Measurements from ENCODE around the gene SLBP.

Gene SLBP

GRCh38 chr4:1750381-1751154 is 38.4 kb upstream of the SLBP start:
- CTCF ChIA-PET, result interaction anchor here (1.4 kb wide), 1 partner anchor 58 kb away, joined by 3 read pairs; no protein-coding TSS in a partner anchor
- POLR2A ChIA-PET, result no interaction called here
- no peak for DNase-seq (ENCODE audit: extremely low spot score)
- no peak for TF ChIP-seq FOXK2 (IDR thresholded peaks at IDR 0.05)
- no peak for TF ChIP-seq ELF4 (IDR thresholded peaks at IDR 0.05)
- no peak for TF ChIP-seq CTBP1 (IDR thresholded peaks at IDR 0.05; ENCODE audit: borderline replicate concordance)

- ChIA-PET CTCF (interaction anchor here (6.6 kb wide), 1 partner anchor 62 kb away, joined by 116 read pairs; no protein-coding TSS in a partner anchor), POLR2A (no interaction called here)
- DNase-seq (ENCODE audit: extremely low spot score), result no peak
- TF ChIP-seq SUZ12 (IDR thresholded peaks at IDR 0.05) (no peak), NFRKB (IDR thresholded peaks at IDR 0.05) (no peak), ELF4 (IDR thresholded peaks at IDR 0.05) (no peak), TARDBP (IDR thresholded peaks at IDR 0.05) (no peak), FOXK2 (IDR thresholded peaks at IDR 0.05) (no peak), BHLHE40 (IDR thresholded peaks at IDR 0.05; ENCODE audit: borderline replicate concordance) (no peak), FOXM1 (IDR thresholded peaks at IDR 0.05; ENCODE audit: borderline replicate concordance) (no peak), SP1 (IDR thresholded peaks at IDR 0.05) (no peak), L3MBTL2 (conservative IDR thresholded peaks at IDR 0.05) (no peak), ZNF384 (IDR thresholded peaks at IDR 0.05) (no peak), ARNT (IDR thresholded peaks at IDR 0.05) (no peak), FOXA1 (IDR thresholded peaks at IDR 0.05) (no peak), LEF1 (IDR thresholded peaks at IDR 0.05; ENCODE audit: borderline replicate concordance) (no peak)
- TF ChIP-seq, protein P1, sequence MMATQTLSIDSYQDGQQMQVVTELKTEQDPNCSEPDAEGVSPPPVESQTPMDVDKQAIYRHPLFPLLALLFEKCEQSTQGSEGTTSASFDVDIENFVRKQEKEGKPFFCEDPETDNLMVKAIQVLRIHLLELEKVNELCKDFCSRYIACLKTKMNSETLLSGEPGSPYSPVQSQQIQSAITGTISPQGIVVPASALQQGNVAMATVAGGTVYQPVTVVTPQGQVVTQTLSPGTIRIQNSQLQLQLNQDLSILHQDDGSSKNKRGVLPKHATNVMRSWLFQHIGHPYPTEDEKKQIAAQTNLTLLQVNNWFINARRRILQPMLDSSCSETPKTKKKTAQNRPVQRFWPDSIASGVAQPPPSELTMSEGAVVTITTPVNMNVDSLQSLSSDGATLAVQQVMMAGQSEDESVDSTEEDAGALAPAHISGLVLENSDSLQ (IDR thresholded peaks at IDR 0.05), result no peak
These were observed 37.7 kb upstream of the SLBP start for GRCh38 chr4:1749826-1750225.

DNA sequence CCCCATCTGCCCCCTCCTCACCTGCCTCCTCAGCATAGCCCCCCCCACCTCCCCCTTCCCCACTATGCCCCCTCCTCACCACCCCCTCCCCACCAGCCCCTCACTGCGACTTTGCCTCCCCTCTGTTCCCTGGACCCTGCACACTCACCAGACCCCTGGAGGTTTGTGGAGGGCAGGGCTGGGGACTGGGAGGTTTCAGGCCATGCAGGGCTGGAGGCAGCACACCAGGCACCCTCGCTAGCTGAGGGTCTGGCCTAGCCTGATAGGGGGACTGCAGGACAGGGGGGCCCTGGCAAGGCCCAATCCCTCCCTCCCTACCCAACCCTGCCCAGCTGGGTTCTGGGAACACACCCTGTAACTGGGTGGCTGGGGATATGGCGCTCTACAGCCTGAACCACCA is 37.3 kb upstream of the SLBP start:
- POLR2A ChIA-PET, result no interaction called here
- TF ChIP-seq FOXA1 (IDR thresholded peaks at IDR 0.05) (no peak), ELF4 (IDR thresholded peaks at IDR 0.05) (no peak), FOXK2 (IDR thresholded peaks at IDR 0.05) (no peak), CTBP1 (IDR thresholded peaks at IDR 0.05; ENCODE audit: borderline replicate concordance) (no peak), L3MBTL2 (conservative IDR thresholded peaks at IDR 0.05) (no peak), HDGF (IDR thresholded peaks at IDR 0.05; ENCODE audit: borderline replicate concordance) (no peak), LEF1 (IDR thresholded peaks at IDR 0.05; ENCODE audit: borderline replicate concordance) (no peak), BHLHE40 (IDR thresholded peaks at IDR 0.05; ENCODE audit: borderline replicate concordance) (no peak), SP1 (IDR thresholded peaks at IDR 0.05) (no peak)
- TF ChIP-seq, protein P1 (IDR thresholded peaks at IDR 0.05), result no peak
- CTCF ChIA-PET, result interaction anchor here (6.6 kb wide), 1 partner anchor 62 kb away, joined by 116 read pairs; no protein-coding TSS in a partner anchor
- no peak for DNase-seq (ENCODE audit: extremely low spot score)

DNA sequence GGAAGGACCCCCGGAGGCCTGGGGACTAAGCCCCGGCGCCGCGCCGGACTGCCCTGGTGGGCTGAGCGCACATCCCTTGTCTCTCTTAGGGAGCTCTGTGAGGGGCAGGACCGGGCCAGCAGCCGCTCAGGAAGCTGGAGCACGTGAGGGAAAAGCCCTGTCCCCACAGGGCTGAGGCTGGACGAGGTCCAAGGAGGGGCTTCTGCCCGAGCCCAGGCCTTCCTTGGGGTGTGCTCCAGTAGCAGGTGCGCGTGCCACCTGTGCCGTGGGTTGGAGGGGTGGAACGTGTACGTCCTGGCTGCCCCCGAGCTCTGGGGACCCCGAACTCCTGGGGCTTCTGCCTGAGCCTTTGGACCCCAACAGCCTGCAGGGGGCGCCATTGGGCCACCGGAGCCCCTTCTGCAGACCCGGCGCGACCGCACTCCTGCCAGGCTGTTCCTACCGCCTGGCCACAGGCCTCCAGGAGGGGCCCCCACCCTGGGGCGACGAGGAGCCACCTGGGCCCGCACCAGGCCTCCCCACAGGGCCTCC is 36.4 kb upstream of the SLBP start:
- CTCF ChIA-PET, result interaction anchor here (0.6 to 6.6 kb wide), 16 partner anchors 8 to 226 kb away, joined by 3 to 116 read pairs (median 4); partner anchors contain the start of genes TACC3 and TMEM129
- POLR2A ChIA-PET, result interaction anchor here (0.7 to 0.8 kb wide), 2 partner anchors 61 to 62 kb away, joined by 3 read pairs; no protein-coding TSS in a partner anchor
- TF ChIP-seq ELF4 (IDR thresholded peaks at IDR 0.05) (no peak), SP1 (IDR thresholded peaks at IDR 0.05) (no peak)
- DNase-seq (ENCODE audit: extremely low spot score), result peak; percentile 95

DNA sequence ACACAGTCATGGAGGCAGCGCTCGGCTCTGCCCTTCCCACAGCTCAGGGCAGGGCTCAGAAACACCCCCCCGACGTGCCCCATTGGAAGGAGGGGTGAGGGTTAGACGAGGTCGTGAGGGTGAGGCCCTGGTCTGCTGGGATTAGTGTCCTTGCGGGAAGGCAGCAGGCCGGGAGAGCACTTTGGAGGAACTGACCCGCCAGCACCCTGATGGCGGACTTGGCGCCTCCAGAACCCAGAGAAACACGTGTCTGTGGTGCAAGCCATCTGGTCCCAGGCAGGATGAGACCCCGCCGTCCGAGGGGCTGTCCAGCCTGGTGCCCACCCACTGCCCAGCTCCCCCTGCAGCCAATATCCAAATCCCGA is 35.5 kb upstream of the SLBP start:
- ChIA-PET POLR2A (interaction anchor here (1.7 kb wide), 1 partner anchor 65 kb away, joined by 5 read pairs; no protein-coding TSS in a partner anchor), CTCF (interaction anchor here (1.0 to 6.6 kb wide), 7 partner anchors 26 to 160 kb away, joined by 3 to 116 read pairs (median 5); partner anchors contain the start of genes TACC3 and TMEM129)
- no peak for DNase-seq (ENCODE audit: extremely low spot score)
- TF ChIP-seq SUZ12 (IDR thresholded peaks at IDR 0.05) (no peak), ARNT (IDR thresholded peaks at IDR 0.05) (no peak), CTBP1 (IDR thresholded peaks at IDR 0.05; ENCODE audit: borderline replicate concordance) (no peak), HDGF (IDR thresholded peaks at IDR 0.05; ENCODE audit: borderline replicate concordance) (no peak), FOXK2 (IDR thresholded peaks at IDR 0.05) (no peak), SP1 (IDR thresholded peaks at IDR 0.05) (no peak), LEF1 (IDR thresholded peaks at IDR 0.05; ENCODE audit: borderline replicate concordance) (no peak), NFRKB (IDR thresholded peaks at IDR 0.05) (no peak), TARDBP (IDR thresholded peaks at IDR 0.05) (no peak), FOXM1 (IDR thresholded peaks at IDR 0.05; ENCODE audit: borderline replicate concordance) (no peak)
- TF ChIP-seq, protein P1 (IDR thresholded peaks at IDR 0.05), result no peak

DNA sequence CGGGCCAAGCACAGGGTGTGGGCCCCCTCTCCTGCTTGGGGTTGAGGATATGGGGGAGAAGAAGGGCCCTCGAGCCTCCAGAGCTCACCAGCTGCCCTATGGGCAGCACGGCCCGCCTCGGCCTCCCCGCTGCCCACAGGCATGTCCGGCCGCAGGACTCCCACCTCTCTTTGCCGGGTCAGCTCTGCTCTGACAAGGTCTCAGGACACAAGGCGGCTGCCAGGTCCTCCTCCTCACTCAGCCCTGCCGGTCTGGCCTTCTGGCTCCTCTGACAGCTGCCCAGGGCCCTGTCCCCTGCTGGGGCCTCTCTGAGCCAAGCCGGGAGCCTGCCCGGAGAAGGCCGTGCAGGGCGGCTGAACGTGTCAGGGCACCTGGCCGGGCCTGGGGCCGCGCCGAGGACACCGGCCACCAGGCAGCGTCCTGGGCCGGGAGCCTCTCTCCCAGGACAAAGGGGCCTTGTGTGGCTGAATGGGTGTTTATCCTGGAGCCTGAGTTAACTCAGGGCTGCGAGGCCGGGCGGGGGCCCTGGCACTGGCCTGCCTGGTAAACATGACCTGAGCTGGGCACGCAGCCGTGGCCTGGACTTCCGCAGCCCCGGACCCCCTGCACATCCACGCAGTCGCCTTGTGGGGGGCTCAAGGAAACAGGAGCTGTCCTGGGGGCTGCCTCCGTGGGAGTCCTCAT is 34.9 kb upstream of the SLBP start:
- TF ChIP-seq ZNF384 (IDR thresholded peaks at IDR 0.05) (no peak), CTBP1 (IDR thresholded peaks at IDR 0.05; ENCODE audit: borderline replicate concordance) (no peak), LEF1 (IDR thresholded peaks at IDR 0.05; ENCODE audit: borderline replicate concordance) (no peak), HDGF (IDR thresholded peaks at IDR 0.05; ENCODE audit: borderline replicate concordance) (no peak), FOXM1 (IDR thresholded peaks at IDR 0.05; ENCODE audit: borderline replicate concordance) (no peak), L3MBTL2 (conservative IDR thresholded peaks at IDR 0.05) (no peak), SP1 (IDR thresholded peaks at IDR 0.05) (no peak), ARNT (IDR thresholded peaks at IDR 0.05) (no peak), ELF4 (IDR thresholded peaks at IDR 0.05) (no peak)
- no peak for DNase-seq (ENCODE audit: extremely low spot score)
- POLR2A ChIA-PET, result interaction anchor here (0.5 to 1.7 kb wide), 2 partner anchors 66 to 1925 kb away, joined by 3 to 5 read pairs; no protein-coding TSS in a partner anchor
- CTCF ChIA-PET, result interaction anchor here (0.6 to 6.6 kb wide), 11 partner anchors 11 to 65 kb away, joined by 3 to 116 read pairs (median 4); partner anchors contain the start of genes FGFR3, TACC3 and TMEM129
